GM21723 (cell line): Measurements from ENCODE around the gene KLF7.

Source experiments
- ATAC-seq: cut with Tn5 transposase; IDR thresholded peaks from one replicate; pipeline ENCODE4 v1.9.1; 2021; ENCODE audit warnings: mild to moderate bottlenecking, moderate library complexity; ENCODE audit not compliant: unreplicated experiment

KLF7 gene

GRCh38 chr2:207035875-207036274 is 129.9 kb downstream of the KLF7 start:
- ATAC-seq = no peak

- no peak for ATAC-seq
These were observed 133.3 kb downstream of the KLF7 start for GRCh38 chr2:207032490-207032889.
